GM21825 (cell line): ENCODE measurements around the gene KRT78.
"Not testable (repeated sequence)": the region's sequence is repeated elsewhere in the genome, so short reads cannot be mapped to it uniquely, and the experiment has no call there.

Source experiments
- ATAC-seq: cut with Tn5 transposase; IDR thresholded peaks from one replicate; pipeline ENCODE4 v1.9.1; 2021; ENCODE audit warnings: mild to moderate bottlenecking, moderate library complexity; ENCODE audit not compliant: unreplicated experiment

The KRT78 gene

DNA sequence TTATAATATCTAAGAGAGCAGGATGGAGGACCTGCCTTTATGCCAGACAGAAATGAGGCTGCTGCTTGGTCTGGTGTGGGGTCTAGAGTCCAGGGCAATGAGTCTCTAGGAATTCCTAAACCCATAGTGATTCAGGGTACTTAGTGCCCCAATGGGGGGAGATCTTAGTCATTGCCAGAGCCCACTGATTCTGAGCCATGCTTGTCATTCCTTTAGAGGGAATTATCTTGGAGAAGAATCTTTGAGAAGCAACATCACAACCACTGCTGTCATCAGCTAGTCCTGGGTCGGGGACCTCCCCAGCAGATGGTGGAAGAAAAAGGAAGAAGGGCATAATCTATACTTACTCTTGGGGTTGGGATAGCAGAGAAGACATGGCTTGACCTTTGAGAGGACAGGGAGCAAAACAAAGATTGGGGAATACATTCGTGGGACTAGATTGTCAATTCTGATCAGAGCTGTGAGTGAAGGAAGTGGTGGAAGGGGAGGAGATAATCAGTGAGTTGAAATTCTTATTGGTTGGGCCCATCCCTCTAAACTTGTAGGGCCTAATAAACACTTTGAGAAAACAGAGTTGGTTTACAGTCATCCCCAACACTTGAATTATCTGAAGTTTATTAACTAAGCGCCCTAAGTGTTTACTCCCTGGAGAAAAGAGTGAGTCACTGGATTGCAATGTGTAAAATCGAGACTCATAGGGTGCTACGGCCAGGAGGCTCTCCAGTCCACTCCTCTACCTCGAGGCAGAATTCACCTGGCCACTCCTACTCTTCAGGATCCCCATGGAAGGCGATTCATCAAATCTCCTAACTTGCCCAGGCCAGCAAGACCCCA is 49.9 kb downstream of the KRT78 start:
- no peak for ATAC-seq

DNA sequence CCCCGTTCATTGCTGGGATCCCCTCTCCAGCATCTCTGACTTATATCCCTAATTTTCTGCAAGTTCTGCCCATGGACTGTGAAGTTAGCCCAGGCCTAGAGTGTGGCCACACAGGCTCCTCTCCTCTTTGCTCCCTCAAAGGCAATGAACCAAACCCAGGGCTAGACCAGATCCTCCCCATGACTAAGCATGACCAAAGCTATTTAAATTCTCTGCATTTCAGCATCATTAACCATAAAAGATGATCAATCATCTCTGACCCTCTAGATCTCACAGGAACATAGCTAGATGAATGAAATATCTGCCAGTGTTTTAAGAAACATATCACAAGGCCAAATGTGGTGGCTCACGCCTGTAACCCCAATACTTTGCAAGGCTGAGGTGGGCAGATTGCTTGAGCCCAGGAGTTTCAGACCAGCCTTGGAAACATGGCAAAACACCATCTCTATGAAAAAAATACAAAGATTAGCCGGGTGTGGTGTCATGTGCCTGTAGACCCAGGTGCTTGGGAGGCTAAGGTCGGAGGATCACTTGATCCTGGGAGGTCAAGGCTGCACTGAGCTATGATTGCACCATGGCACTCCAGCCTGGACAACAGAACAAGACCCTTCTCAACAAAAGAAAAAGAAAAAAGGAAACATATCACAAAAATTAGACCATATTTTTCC is 50.7 kb downstream of the KRT78 start:
- ATAC-seq: no peak

DNA sequence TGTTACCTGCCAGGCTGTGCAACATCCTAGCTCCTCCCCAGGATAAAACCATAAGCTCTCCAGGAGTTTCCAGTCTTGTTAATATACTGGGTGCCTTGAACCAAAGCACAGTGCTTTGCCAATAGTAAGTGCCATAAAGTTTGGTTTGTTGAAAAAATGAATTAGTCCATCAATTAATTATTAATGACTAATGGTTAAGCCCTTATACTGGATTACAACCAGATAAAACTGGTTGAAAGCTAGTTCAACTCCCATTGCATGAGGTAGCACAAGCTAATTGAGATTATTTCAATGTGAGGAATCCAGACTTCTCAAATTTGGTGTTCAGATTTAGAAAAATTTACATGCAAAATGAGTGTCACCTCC is 51.3 kb downstream of the KRT78 start:
- no peak for ATAC-seq

DNA sequence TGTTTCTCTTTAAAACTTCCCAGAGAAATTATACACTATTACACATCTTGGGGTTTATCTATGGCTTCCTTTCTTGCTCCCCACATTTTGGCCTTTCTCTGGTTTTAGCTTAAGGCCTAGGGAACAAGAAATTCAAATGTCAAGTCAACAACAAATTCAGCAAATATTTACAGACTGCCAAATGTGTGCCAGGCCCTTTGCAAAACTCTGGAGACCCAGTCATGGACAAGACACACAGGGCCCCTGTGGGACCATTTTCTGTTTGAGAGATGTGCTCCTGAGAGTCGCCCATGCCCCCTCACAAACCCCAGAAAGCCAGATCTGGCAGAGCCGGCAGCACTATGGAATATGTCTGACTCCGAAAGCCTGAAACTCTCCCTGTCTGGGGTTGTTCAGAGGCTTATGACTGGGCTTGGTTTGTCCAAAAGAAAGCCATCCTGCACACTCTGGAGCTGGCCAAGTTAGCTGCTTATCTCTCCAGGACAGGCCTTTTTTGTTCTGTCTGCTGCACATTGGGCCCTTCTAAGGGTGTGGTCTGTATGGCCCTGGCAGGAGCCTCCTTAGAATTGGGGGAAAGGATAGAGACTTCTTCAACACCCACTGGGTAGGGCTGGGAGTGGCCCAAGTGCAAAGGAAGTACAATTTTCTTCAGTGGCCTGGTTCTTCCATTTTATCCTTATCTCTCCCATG is 51.8 kb downstream of the KRT78 start:
- no peak for ATAC-seq

DNA sequence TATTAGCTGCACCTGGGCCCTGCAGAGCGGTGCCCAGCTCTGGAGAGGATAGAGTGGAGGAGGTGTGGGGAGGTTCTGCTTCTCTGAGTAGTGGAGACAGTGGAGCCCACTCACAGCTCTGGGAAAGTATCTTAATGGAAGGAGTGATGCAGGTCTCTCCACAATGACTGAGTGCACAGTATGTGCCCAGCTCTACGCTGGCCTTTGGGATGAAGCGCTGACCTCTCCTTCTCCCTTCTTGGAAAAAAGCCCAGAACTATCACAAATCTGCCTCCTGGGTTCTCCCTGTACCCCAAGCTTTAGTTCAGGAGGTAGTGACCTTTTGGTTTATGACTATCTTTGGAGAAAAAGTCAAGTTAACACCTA is 52.4 kb downstream of the KRT78 start:
- ATAC-seq: no peak

DNA sequence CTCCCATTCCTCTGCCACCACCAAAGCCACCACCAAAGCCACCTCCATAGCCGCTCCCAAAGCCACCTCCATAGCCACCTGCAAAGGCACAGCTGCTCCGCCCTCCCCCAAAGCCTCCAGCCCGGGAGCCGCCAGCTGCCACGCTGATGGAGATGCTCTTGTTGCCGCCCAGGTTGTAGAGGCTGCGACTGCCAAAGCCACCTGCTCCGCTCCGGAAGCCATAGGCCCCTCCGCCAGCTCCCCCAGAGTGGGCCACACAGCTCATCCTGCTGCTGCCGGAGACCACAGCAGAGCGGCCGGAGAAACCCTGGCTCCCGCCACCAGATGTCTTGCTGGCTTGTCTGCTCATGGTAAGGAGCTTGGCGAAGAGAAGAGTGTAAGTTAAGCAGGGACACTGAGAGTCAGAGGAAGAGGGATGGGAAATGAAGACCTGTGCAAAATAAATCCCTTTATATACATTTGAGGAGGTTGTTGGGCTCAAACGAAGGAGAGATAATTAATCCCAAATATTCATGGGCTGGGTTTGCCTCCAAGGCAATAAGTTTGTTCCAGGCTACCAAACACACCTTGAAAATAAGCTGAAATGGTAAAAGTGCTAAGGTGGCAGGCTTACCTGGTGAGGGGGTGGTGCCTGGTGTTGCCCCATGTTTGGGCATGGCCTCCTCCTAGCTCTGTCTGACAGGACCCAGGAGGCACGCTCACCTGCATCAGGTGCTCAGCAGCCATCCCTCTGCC is 52.9 kb downstream of the KRT78 start, which contains the start of gene KRT3:
Gene KRT3 (minus strand): TSS at position 424 of the 735 bp plus-strand sequence. CDS start 75 bp downstream, at position 349.
- no peak for ATAC-seq

DNA sequence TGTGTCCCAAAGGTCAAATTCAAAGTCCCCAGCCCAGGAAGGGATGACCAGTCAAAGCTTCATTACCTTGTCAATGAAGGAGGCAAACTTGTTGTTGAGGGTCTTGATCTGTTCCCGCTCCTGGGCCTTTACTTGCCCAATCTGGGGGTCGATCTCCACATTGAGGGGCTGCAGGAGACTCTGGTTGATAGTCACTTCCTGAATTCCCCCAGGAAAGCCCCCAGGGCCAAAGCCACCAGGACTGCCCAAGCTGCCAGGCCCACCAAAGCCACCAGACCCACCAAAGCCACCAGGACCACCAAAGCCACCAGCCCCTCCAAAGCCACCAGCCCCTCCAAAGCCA is 53.5 kb downstream of the KRT78 start:
- not testable (repeated sequence) for ATAC-seq

DNA sequence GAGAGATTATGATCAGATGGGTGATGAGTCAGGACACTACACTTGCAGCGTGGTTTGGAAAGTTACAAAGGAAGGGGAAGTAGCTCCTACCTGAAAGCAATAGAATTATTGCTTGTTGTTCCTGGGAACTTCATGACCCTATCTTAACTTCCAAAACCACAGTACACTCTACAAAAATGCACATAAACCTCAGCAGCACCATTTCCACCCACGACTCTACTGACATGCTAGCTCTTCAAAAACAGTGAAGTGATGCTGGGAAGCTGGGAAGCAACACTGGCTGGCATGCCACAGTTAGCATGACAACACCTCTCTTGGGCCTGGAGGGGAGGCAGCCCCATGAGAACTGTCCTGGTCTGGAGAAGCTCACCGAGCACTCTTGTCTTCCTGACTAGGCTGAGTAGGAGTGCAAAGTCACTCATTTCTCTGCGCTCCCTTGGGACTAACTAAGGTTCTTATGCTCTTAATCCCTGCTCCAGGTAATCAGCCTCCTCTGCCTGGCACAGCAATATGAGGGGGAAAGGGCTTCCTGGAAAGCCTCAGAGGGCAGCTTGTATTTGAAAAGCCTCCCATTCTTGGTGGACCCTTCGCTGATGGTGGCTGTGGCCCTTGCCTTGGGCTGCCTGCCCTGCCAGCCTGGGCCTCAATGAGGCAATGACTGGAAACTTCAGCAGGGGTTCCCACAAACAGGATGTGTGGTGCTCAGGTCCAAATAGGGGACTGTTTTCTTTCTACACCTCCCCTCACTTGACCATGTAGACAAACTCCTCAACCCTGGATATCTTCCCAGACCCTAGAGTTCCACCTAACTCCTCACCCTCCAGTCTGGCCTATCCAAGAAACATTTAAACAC is 54.1 kb downstream of the KRT78 start:
- ATAC-seq: no peak

DNA sequence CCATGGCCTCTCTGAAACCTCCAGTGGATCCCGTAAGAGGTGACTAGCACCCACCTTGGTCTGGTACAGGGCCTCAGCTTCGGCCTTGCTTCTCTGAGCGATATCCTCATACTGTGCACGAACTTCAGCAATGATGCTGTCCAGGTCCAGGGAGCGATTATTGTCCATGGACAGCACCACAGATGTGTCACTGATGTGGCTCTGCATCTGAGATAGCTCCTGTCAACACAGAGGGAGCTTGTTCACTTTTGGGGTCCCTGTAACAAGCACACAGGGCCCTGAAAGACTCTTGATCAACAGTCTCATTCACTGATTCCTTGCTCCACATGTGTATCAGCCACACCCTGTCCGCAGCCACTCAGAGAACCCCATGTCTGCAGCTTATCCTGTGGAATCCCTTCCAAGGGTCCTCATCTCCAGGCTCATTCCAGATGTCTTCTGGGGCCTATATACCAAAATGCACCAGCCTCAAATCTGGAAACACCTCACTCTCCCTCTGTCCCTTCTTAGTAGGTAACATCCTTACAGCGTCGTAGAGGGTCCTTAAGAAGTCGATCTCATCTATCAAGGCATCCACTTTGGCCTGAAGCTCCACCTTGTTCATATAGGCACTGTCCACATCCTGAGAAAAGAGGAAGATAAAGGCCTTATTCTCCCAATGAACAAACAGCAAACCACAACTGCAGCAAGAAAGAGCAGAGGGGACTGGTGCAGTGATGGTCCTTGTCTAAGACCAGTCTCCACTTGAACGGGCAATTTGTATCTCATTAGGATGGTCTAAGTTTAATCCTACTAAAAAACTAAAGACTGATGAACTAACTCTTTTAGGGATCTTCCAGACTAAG is 56.4 kb downstream of the KRT78 start:
- ATAC-seq: no peak

DNA sequence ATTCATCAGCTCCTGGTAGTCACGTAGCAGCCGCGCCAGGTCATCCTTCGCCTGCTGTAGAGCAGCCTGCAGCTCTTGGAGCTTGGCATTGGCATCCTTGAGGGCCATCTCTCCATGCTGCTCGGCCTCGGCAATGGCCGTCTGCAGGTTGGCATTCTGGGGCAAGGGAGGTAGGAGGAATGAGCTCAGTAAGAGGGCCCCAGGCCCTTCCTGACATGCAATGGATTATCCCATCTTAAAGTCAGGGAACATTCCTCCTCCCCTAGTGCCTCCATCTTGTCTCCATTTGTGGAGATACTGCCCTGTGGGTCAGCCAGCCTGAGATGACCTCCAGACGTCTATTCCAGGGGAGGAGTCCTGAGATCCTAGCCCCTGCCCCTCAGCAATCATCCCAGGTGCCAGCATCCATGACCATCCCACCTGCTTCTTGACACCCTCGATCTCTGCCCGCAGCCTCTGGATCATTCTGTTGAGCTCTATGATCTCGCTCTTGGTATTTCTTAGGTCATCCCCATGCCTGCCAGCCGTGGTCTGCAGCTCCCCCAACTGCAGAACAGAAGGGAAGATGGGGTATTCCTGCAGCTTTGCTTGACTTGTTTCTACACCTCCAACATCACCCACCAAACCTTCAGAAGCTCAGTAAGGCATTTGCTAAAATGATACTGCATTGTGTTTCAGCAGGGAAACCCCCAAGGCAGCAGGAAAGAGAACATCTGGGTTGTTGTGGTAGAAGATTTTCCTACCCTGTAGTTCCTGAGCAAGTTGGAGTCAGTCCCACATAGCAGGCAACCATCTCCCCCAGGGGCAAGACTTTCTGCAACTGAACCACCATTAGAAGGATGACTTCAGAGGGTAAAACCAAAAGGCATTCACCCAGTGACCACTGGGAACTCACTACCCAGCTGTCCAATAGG is 57.3 kb downstream of the KRT78 start:
- no peak for ATAC-seq

DNA sequence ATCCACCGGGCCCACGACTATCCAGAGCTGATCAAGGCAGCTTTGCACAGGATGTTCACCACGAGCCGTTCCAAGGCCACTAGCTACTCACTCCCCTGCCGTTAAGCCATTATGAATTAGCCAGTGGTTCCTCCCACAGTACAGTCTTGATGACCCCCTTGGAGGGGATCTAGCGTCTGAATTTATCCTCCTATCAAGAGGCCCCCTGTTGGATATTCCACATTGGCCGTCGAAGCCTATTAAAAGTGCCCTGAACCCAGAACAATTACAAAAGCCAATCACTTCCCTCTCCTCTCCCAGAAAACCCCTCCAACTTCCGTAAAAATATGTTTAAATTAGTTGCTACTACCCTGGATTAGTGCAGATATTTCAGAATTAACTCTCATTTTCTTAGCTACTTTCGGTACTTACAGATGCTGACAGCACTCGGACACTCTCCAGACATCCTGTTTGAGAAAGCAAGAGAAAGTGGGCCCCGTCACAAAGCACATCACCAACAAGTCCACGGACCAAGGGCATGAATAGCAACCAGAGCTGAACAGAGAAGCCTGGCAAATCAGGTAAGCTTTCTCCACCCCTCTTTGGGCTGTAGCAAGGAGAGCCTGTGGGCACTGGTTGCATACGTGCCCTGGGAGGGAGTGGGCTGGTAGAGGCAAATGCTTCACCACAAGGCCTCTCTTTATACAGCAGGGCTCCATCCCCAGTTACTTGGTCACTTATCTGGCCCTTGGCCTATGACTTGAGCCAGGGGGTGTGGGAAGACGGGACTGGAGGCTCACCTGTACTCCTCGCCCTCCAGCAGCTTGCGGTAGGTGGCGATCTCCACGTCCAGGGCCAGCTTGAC is 58.1 kb downstream of the KRT78 start:
- ATAC-seq: no peak

DNA sequence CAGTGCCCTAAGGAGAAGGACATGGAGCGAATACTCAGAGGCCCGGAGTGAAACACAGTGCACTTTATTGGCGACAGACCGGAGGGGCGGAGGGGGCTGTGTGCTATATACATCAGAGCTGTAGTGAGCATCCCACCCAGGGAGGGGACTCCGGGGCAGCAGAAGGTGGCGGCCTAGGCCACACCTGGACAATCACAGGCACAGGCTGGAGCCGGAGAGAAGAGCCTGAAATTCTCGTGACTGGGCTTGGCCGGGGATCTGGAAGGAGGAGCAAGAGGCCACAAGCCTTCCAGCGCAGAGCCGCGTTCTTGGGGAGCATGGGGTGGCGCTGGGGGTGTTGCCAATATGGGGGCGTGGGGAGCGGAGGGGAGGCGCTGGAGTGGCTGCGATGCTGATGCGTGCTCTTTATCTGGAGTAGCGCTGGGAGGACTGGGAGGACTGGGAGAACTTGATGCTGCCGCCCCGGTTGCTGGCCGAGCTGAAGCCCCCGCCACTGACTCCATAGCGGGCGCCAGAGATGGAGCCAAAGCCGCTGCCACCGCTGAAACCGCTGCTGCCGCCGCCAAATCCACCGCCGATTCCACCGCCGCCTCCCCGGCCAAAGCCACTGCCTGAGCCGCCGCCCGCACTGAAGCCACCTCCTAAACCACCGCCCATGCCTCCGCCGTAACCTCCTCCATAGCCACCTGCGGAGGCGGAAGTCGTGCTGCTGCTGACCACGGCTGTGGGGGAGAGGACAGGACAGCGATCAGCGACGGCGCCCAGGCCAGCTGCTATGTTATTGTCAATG is 59.0 kb downstream of the KRT78 start:
- ATAC-seq: no peak

DNA sequence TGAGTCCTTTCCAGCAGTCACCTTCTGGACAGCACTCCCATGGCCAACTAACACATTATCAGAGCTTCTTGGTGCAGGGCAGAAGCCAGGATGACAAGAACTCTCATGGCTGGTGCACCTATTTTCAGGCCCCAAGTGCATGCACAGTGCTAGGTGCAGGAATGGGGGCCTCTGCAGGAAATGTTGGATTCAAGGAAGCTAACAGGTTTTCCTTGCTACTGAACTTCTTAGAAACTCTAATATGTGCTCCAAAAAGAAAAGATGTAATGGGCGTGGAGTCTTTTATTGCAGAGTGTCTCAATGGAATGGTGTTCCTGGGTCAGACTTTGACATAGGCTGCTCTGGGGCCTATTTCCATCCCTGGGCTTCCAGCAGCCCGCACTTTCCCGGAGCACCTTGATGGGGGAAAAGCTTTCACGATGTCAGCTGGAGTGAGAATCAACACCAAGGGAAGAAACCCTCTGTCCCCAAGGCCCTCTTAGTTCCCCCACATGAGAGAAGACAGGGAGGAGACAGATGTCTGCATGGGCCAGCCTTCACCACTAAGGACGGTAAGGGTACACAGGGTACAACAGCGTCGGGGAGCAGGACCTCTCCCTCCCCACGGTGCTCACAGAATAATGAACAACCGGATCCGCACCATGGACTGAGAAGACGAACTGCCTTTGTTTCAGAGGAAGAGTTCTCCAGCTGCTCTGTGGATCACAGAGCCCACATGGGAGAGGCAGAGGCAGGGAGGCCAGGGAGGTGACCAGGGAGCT is 59.7 kb downstream of the KRT78 start:
- no peak for ATAC-seq

DNA sequence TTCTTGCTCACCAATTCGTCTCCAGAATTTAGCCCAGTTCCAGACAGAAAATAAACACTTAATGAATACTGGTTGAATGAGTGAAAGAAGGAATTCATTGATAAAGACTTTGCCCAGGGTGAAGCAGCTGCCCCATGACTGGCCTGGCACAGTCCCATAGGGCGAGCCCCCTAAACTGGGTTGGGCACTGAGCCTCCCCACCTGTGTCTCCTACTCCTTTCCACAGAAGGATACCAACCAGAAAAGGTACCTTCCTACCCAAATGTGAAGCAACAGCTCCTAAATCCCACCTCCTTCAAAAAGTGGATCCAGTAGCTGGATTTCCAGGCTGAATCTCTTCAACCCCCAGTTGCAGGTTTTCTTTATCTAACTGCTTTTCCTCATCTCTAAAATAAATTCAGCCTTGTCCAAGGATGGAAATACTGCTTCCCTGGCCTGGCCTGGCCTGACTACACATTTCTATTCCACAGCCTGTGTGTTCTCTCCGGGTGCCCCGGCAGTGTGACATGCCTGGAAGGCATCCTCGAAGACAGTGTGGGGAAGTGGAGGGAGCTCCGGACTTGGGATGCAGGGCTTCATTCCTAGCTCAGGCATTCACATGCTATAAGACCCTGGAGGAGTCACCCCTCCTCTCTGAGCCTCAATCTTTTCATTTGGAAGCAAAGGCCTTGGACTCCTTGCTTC is 60.5 kb downstream of the KRT78 start:
- ATAC-seq: no peak
